HCT116 (cell line): ENCODE measurements around the gene UPF2. TPM values are rescaled to one million over a fixed set of nuclear protein-coding genes. Genes with fewer than 3 reads are reported as not detected.

Experiments
- ATAC-seq: fragments of 200-7000 bp; cut with Tn5 transposase; 2 replicates; pipeline ENCODE4 v1.9.1; 2020; ENCODE audit warnings: mild to moderate bottlenecking, moderate library complexity
- BruUV-seq: library from RNA; stranded (reverse); fragments of 400-500 nt; replicated peaks from 2 replicates; lab custom pipeline; 2021; lab: Mats Ljungman, UMichigan
- CTCF ChIA-PET: fragments of 300-600 bp; sonication (Branson Sonifier 250); formaldehyde crosslinking; loops from one replicate; lab custom pipeline; 2021; ENCODE audit warnings: antibody characterized with exemption; lab: Charles Lee
- POLR2A ChIA-PET: fragments of 300-600, 350-600 bp; sonication (Branson Sonifier 250); formaldehyde crosslinking; loops from one replicate; lab custom pipeline; 2021; ENCODE audit warnings: antibody characterized with exemption; lab: Charles Lee
- RAD21 ChIA-PET, 2 experiments: fragments of 300-600 bp; sonication (Branson Sonifier 250); formaldehyde crosslinking; loops; one replicate each; lab custom pipeline; 2023; ENCODE audit warnings: low total read pairs in 2 of 2; ENCODE audit not compliant: uncharacterized antibody in 2 of 2, unreplicated experiment in 2 of 2, low non-redundant PET in 1 of 2; lab: Charles Lee
- DNase-seq: peaks from one replicate; pipeline ENCODE4 v3.0.0-alpha.2; 2010; ENCODE audit warnings: low read depth, low spot score
- H2AFZ ChIP-seq: fragments of 200-600 bp; shearing (Covaris generic), sonication (generic); 2 replicates; pipeline ENCODE4 v1.6.1; 2017; ENCODE audit warnings: low read depth, mixed run types, mixed read lengths, antibody characterized with exemption, low read length; ENCODE audit not compliant: poor library complexity, severe bottlenecking
- H3K27ac ChIP-seq: 2 replicates; pipeline ENCODE4 v1.5.1; 2012; ENCODE audit warnings: low read depth, low read length
- H3K27me3 ChIP-seq: fragments of 200-600 bp; sonication (generic); 2 replicates; pipeline ENCODE4 v1.6.1; 2016; ENCODE audit warnings: mixed run types, low read length, mixed read lengths; ENCODE audit not compliant: insufficient read depth
- H3K36me3 ChIP-seq, 2 experiments: fragments of 200-500 bp in 1 of 2; fragments of 200-600 bp in 1 of 2; sonication (Bioruptor generic) in 1 of 2; sonication (generic) in 1 of 2; 2 replicates each; pipeline versions ENCODE4 v1.5.1 to v1.6.1; 2014 to 2016; ENCODE audit warnings: low read length in 2 of 2, inconsistent platforms in 1 of 2, mixed read lengths in 1 of 2, mixed run types in 1 of 2; ENCODE audit not compliant: insufficient read depth in 2 of 2, control insufficient read depth in 1 of 2
- H3K4me1 ChIP-seq, 2 experiments: fragments of 200-600 bp in 1 of 2; sonication (generic) in 1 of 2; 2 replicates each; pipeline versions ENCODE4 v1.5.1 to v1.6.1; 2012 to 2017; ENCODE audit warnings: low read length in 2 of 2, inconsistent platforms in 1 of 2, mild to moderate bottlenecking in 1 of 2, mixed read lengths in 1 of 2, mixed run types in 1 of 2, moderate library complexity in 1 of 2; ENCODE audit not compliant: insufficient read depth in 2 of 2, control insufficient read depth in 1 of 2
- H3K4me2 ChIP-seq: fragments of 200-600 bp; sonication (generic); 2 replicates; pipeline ENCODE4 v1.6.1; 2017; ENCODE audit warnings: mixed run types, low read length, mixed read lengths
- H3K4me3 ChIP-seq, 2 experiments: fragments of 200-600 bp in 1 of 2; sonication (generic) in 1 of 2; replicated peaks in 1 of 2; 2 replicates each; pipeline ENCODE4 v1.5.1; 2011 to 2016; ENCODE audit warnings: low read length in 2 of 2, control low read depth in 1 of 2, low read depth in 1 of 2, mild to moderate bottlenecking in 1 of 2, mixed read lengths in 1 of 2, mixed run types in 1 of 2
- H3K79me2 ChIP-seq: fragments of 200-600 bp; sonication (generic); 2 replicates; pipeline ENCODE4 v1.6.1; 2017; ENCODE audit warnings: mild to moderate bottlenecking, mixed run types, low read length, moderate library complexity, mixed read lengths; ENCODE audit not compliant: insufficient read depth
- H3K9ac ChIP-seq: fragments of 200-600 bp; sonication (generic); 2 replicates; pipeline ENCODE4 v1.6.1; 2016; ENCODE audit warnings: low read length, mixed read lengths
- H3K9me2 ChIP-seq: fragments of 200-600 bp; sonication (generic), shearing (Covaris generic); 2 replicates; pipeline ENCODE4 v1.6.1; 2017; ENCODE audit warnings: mixed run types, mild to moderate bottlenecking, moderate library complexity; ENCODE audit not compliant: insufficient read depth
- H3K9me3 ChIP-seq, 2 experiments: fragments of 200-500 bp in 1 of 2; fragments of 200-600 bp in 1 of 2; sonication (Bioruptor generic) in 1 of 2; sonication (generic) in 1 of 2; 2 replicates each; pipeline ENCODE4 v1.6.1; 2014 to 2017; ENCODE audit warnings: low read length in 2 of 2, mixed read lengths in 2 of 2, inconsistent platforms in 1 of 2, low read depth in 1 of 2, mild to moderate bottlenecking in 1 of 2, mixed run types in 1 of 2, moderate library complexity in 1 of 2; ENCODE audit not compliant: control insufficient read depth in 1 of 2, insufficient read depth in 1 of 2
- H4K20me1 ChIP-seq: fragments of 200-600 bp; sonication (generic), shearing (Covaris generic); 2 replicates; pipeline ENCODE4 v1.6.1; 2017; ENCODE audit warnings: mixed run types, mild to moderate bottlenecking, moderate library complexity; ENCODE audit not compliant: insufficient read depth
- ATF3 ChIP-seq: IDR thresholded peaks from 2 replicates; pipeline ENCODE4 v1.6.1; 2012
- CBX3 ChIP-seq: IDR thresholded peaks from 2 replicates; pipeline ENCODE4 v1.6.1; 2012; ENCODE audit warnings: low read depth
- CEBPB ChIP-seq: IDR thresholded peaks from 2 replicates; pipeline ENCODE4 v1.6.1; 2012; ENCODE audit warnings: low read depth
- EZH2 ChIP-seq: fragments of 200-600 bp; sonication (generic); IDR thresholded peaks from 2 replicates; pipeline ENCODE4 v1.6.1; 2017; ENCODE audit warnings: antibody characterized with exemption, mixed run types
- EZH2phosphoT487 ChIP-seq: fragments of 200-600 bp; IDR thresholded peaks from 2 replicates; pipeline ENCODE4 v1.6.1; 2018; ENCODE audit warnings: antibody characterized with exemption, borderline replicate concordance
- FOSL1 ChIP-seq: IDR thresholded peaks from 2 replicates; pipeline ENCODE4 v1.6.1; 2012; ENCODE audit warnings: low read depth
- POLR2A ChIP-seq: IDR thresholded peaks from 2 replicates; pipeline ENCODE4 v1.7.0; 2011; ENCODE audit warnings: borderline replicate concordance; ENCODE audit not compliant: insufficient read depth, insufficient read length; ENCODE audit errors: extremely low read depth
- POLR2AphosphoS5 ChIP-seq: IDR thresholded peaks from 2 replicates; pipeline ENCODE4 v1.6.1; 2011; ENCODE audit warnings: mild to moderate bottlenecking, low read depth, low read length, moderate library complexity
- SP1 ChIP-seq: IDR thresholded peaks from 2 replicates; pipeline ENCODE4 v1.6.1; 2012; ENCODE audit warnings: low read depth
- SRF ChIP-seq: IDR thresholded peaks from 2 replicates; pipeline ENCODE4 v1.6.1; 2012; ENCODE audit warnings: low read depth
- YY1 ChIP-seq: IDR thresholded peaks from 2 replicates; pipeline ENCODE4 v1.6.1; 2011; ENCODE audit warnings: low read length, low read depth, moderate library complexity, mild to moderate bottlenecking; ENCODE audit not compliant: insufficient replicate concordance; ENCODE audit errors: extremely low read depth
- intact Hi-C: fragments of 100-400 bp; cut with micrococcal nuclease; formaldehyde crosslinking; loops from 2 replicates; pipeline ENCODE4 v1.10.0; 2022
- total RNA-seq: library from RNA; stranded (reverse); gene quantifications from one replicate; pipeline ENCODE4 v1.2.1, GENCODE V29; 2021; ENCODE audit not compliant: unreplicated experiment
- TF ChIP-seq, protein P1 (sequence below): IDR thresholded peaks from 2 replicates; pipeline ENCODE4 v1.6.1; 2012; ENCODE audit warnings: low read depth
- TF ChIP-seq, protein P2 (sequence below): IDR thresholded peaks from 2 replicates; pipeline ENCODE4 v1.6.1; 2011; ENCODE audit warnings: mild to moderate bottlenecking, low read length, moderate library complexity; ENCODE audit not compliant: insufficient replicate concordance; ENCODE audit errors: extremely low read depth
- TF ChIP-seq, protein P3 (sequence below): IDR thresholded peaks from 2 replicates; pipeline ENCODE4 v1.6.1; 2012

The UPF2 gene
- total RNA-seq, 1 experiment from 2014 or later, result 27.3 TPM

- no peak overlapping the region for H3K4me2 ChIP-seq
- ATAC-seq (no peak), DNase-seq (no peak)
- no TSS peak for BruUV-seq
- no peaks in the 10 kb centered on the region for H3K4me1 ChIP-seq
- no peak overlapping the region for H2AFZ ChIP-seq
- RAD21 ChIA-PET, result no interaction called here
- H3K9me2 ChIP-seq, result no peaks in the 10 kb centered on the region
- CTCF ChIA-PET, result no interaction called here
- intact Hi-C loops, result no loop called here
- POLR2A ChIA-PET, result no interaction called here
- TF ChIP-seq, protein P1, sequence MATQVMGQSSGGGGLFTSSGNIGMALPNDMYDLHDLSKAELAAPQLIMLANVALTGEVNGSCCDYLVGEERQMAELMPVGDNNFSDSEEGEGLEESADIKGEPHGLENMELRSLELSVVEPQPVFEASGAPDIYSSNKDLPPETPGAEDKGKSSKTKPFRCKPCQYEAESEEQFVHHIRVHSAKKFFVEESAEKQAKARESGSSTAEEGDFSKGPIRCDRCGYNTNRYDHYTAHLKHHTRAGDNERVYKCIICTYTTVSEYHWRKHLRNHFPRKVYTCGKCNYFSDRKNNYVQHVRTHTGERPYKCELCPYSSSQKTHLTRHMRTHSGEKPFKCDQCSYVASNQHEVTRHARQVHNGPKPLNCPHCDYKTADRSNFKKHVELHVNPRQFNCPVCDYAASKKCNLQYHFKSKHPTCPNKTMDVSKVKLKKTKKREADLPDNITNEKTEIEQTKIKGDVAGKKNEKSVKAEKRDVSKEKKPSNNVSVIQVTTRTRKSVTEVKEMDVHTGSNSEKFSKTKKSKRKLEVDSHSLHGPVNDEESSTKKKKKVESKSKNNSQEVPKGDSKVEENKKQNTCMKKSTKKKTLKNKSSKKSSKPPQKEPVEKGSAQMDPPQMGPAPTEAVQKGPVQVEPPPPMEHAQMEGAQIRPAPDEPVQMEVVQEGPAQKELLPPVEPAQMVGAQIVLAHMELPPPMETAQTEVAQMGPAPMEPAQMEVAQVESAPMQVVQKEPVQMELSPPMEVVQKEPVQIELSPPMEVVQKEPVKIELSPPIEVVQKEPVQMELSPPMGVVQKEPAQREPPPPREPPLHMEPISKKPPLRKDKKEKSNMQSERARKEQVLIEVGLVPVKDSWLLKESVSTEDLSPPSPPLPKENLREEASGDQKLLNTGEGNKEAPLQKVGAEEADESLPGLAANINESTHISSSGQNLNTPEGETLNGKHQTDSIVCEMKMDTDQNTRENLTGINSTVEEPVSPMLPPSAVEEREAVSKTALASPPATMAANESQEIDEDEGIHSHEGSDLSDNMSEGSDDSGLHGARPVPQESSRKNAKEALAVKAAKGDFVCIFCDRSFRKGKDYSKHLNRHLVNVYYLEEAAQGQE, result no peak
- TF ChIP-seq CBX3 (no peak), EZH2 (no peak)
- H3K27me3 ChIP-seq, result no peaks in the 10 kb centered on the region
- no peaks in the 10 kb centered on the region for H3K9me3 ChIP-seq
- H3K79me2 ChIP-seq, result no peaks in the 10 kb centered on the region
- no peak overlapping the region for H3K27ac ChIP-seq
- H3K4me3 ChIP-seq, result no peak overlapping the region
- H3K9ac ChIP-seq, result no peak overlapping the region
- no peaks in the 10 kb centered on the region for H4K20me1 ChIP-seq
- H3K36me3 ChIP-seq, result peaks cover 9 to 10% of the 10 kb centered on the region in 2 experiments; a peak in 3 of 4 replicates
Observed at GRCh38 chr10:11946652-11947051, 96.0 kb downstream of the UPF2 start.

- CTCF ChIA-PET, result no interaction called here
- ATAC-seq, result no peak
- no peak overlapping the region for H2AFZ ChIP-seq
- TF ChIP-seq ATF3 (no peak), EZH2 (no peak), POLR2A (no peak), FOSL1 (no peak), YY1 (no peak), POLR2AphosphoS5 (no peak), SRF (no peak), EZH2phosphoT487 (no peak), CBX3 (no peak), SP1 (no peak), CEBPB (no peak)
- TF ChIP-seq, protein P2, sequence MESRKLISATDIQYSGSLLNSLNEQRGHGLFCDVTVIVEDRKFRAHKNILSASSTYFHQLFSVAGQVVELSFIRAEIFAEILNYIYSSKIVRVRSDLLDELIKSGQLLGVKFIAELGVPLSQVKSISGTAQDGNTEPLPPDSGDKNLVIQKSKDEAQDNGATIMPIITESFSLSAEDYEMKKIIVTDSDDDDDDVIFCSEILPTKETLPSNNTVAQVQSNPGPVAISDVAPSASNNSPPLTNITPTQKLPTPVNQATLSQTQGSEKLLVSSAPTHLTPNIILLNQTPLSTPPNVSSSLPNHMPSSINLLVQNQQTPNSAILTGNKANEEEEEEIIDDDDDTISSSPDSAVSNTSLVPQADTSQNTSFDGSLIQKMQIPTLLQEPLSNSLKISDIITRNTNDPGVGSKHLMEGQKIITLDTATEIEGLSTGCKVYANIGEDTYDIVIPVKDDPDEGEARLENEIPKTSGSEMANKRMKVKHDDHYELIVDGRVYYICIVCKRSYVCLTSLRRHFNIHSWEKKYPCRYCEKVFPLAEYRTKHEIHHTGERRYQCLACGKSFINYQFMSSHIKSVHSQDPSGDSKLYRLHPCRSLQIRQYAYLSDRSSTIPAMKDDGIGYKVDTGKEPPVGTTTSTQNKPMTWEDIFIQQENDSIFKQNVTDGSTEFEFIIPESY, result no peak
- TF ChIP-seq, protein P3, sequence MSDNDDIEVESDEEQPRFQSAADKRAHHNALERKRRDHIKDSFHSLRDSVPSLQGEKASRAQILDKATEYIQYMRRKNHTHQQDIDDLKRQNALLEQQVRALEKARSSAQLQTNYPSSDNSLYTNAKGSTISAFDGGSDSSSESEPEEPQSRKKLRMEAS, result no peak
Observed at GRCh38 chr10:11936389-11937152, 106.0 kb downstream of the UPF2 start.

More at GRCh38 chr10:11936389-11937152, 106.0 kb downstream of the UPF2 start:
- no peaks in the 10 kb centered on the region for H3K9me2 ChIP-seq
- no peak overlapping the region for H3K4me3 ChIP-seq
- intact Hi-C loops, result no loop called here
- no peak for DNase-seq
- no peaks in the 10 kb centered on the region for H4K20me1 ChIP-seq
- H3K4me1 ChIP-seq, result no peaks in the 10 kb centered on the region
- no TSS peak for BruUV-seq
- H3K27me3 ChIP-seq, result no peaks in the 10 kb centered on the region
- H3K9me3 ChIP-seq, result no peaks in the 10 kb centered on the region
- H3K79me2 ChIP-seq, result no peaks in the 10 kb centered on the region
- no peak overlapping the region for H3K9ac ChIP-seq
- RAD21 ChIA-PET, result no interaction called here
- H3K27ac ChIP-seq, result no peak overlapping the region
- peaks cover 22% of the 10 kb centered on the region in 2 experiments; a peak in 3 of 4 replicates for H3K36me3 ChIP-seq
- no peak overlapping the region for H3K4me2 ChIP-seq
- POLR2A ChIA-PET, result no interaction called here
